GM21619 (cell line): Measurements from ENCODE around the gene CNKSR1.

ENCODE experiments used
- ATAC-seq: cut with Tn5 transposase; IDR thresholded peaks from one replicate; pipeline ENCODE4 v1.9.1; 2021; ENCODE audit not compliant: unreplicated experiment

Gene CNKSR1, protein sequence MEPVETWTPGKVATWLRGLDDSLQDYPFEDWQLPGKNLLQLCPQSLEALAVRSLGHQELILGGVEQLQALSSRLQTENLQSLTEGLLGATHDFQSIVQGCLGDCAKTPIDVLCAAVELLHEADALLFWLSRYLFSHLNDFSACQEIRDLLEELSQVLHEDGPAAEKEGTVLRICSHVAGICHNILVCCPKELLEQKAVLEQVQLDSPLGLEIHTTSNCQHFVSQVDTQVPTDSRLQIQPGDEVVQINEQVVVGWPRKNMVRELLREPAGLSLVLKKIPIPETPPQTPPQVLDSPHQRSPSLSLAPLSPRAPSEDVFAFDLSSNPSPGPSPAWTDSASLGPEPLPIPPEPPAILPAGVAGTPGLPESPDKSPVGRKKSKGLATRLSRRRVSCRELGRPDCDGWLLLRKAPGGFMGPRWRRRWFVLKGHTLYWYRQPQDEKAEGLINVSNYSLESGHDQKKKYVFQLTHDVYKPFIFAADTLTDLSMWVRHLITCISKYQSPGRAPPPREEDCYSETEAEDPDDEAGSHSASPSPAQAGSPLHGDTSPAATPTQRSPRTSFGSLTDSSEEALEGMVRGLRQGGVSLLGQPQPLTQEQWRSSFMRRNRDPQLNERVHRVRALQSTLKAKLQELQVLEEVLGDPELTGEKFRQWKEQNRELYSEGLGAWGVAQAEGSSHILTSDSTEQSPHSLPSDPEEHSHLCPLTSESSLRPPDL

DNA sequence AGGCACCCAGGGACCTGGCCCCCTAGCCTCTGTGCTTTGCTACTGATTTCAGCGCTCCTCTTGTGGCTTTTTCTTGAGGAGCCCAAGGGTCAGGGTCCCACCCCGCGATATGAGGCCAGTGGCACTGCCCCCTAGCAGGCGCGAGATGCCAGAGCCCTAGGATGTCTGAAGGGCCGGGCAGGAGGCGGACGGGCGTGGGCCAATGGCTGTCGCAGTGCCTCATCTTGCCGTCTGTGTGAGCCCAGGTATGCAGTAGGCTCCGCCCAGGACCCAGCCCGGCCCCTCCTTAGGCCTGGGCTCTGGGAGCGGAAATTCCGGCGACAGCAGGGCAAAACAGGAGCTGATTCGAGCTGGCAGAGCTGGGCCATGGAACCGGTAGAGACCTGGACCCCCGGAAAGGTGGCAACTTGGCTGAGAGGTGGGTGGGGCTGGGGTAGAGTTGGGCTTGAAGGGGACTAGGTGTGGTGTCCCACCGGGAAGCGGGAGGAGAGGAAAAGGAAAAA lies at the start of gene CNKSR1:
CNKSR1 (plus strand) TSS at position 310 of the 503 bp plus-strand sequence; CDS start at position 367, 57 bp downstream.
- ATAC-seq, result no peak

DNA sequence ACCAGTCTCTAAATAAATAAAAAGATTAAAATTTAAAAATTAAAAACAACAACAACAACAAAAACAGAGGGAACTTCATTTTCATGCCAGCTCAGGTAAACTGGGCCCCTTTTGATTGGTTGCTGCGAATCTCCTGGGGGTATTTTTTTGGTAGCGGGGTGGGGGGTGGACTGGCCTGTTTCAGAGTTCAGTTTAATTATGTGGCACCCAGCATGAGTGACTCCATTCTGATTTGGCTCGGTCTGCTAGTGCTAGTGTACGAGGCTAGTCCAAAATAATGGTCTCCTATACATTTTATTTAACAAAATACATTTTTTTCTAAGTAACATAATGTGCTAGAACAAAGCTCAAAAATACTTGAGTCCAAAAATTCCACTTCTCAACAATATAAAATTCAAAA lies 47.5 kb upstream of the CNKSR1 start:
- ATAC-seq, result no peak

DNA sequence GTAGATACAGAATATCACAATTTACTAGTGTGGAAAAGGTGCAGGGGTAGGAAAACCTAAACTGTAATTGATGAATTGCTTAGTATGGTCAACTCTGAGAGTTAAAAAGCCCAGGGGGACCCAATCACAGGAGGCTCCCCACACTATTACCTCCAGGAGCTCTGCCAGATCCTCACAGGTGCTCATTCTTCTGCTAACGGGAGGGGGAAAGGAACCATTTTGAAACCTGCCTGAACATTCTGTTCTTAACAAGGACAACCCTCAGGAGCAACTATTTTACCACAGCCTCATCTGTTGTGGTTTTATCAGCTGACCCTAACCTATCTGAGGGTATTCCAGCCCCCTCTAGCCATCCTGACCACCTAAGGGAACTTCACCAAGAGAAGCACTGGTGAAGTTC lies 46.6 kb upstream of the CNKSR1 start:
- ATAC-seq, result no peak

DNA sequence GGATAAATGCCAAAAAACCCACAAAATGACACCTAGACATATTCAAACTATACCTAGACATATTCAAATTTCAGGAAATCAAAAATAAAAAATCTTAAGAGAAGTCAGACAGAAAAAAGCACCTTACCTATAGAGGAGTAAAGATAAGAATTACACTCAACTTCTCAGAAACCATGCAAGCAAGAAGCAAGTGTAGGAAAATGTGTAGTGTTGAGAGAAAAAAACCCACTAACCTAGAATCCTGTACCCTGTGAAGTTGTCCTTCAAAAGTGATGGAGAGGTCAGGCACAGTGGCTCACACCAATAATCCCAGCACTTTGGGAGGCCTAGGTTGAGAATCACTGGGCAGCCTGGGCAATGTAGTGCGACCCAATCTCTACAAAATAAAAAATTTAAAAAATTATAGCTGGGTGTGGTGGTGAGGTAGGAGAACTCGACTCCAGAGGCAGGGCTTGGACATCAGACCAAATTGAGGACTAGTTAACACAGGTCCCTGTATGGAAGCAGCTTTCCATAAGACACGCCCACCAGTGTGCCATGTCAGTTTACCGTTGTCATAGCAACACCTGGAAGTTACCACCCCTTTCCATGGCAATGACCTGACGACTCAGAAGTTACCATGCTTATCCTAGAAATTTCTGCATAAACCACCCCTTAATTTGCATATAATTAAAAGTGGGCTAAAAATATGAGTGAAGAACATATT lies 45.0 kb upstream of the CNKSR1 start:
- ATAC-seq, result no peak

DNA sequence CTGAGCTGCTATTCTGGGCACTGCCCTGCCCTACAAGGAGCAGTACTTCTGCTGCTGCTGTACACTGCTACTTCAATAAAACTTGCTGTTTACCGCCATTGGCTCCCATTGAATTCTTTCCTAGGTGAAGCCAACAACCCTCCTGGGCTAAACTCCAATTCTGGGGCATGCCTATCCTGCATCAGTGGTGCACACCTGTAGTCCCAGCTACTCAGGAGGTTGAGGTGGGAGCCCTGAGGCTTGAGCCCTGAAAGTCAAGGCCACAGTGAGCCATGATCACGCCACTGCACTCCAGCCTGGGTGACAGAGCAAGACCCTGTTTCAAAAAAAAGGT lies 44.5 kb upstream of the CNKSR1 start:
- no peak for ATAC-seq

DNA sequence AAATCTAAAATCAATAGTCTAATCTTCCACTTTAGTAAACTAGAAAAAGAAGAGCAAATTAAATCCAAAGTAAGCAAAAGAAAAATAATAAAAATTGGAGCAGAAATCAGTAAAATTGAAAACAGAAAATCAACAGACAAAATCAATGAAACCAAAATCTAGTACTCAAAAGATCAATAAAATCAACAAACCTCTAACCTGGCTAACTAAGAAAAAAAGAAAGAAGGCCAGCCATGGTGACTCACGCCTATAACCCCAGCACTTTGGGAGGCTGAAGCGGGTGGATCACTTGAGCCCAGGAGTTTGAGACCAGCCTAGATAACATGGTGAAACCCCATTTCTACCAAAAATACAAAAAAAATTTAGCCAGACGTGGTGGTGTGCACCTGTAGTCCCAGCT lies 42.8 kb upstream of the CNKSR1 start:
- ATAC-seq, result no peak

DNA sequence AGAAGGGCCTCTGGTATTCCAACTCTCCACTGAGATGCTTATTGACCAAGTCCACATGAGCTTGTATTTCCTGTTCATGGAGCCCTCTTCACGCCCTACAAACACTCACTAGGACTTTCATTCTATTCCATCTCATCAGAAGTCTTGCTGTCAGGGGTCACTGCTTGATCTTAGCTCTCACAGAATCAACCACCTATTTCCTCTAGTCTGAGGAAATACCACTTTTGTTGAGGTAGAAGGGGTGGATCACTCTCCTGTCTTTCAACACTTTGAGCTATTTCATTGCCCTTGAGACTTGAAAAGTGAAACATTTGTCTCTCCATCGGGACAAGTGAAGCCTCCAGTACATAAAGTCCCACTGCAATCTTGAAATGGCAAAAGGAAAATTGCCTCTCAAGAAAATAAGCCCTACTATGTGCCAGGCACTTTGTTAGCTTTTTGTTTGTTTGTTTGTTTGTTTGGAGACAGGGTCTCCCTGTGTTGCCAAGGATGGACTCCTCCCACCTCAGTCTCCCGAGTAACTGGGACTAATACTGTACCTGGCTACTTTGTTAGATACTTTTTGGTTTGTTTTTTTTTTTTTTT lies 38.2 kb upstream of the CNKSR1 start:
- no peak for ATAC-seq

DNA sequence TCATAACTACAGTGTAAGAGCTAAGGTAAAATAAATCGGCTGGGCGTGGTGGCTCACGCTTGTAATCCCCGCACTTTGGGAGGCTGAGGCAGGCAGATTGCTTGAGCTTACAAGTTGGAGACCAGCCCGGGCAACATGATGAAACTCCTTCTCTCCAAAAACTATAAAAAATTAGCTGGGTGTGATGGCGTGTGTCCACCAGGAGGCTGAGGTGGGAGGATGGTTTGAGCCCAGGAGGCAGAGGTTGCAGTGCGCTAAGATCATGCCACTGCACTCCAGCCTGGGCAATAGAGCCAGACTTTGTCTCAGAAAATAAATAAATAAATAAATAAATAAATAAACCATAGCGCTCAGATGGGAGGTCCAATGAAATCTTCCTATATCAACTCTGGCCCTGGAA lies 35.1 kb upstream of the CNKSR1 start:
- ATAC-seq, result no peak

DNA sequence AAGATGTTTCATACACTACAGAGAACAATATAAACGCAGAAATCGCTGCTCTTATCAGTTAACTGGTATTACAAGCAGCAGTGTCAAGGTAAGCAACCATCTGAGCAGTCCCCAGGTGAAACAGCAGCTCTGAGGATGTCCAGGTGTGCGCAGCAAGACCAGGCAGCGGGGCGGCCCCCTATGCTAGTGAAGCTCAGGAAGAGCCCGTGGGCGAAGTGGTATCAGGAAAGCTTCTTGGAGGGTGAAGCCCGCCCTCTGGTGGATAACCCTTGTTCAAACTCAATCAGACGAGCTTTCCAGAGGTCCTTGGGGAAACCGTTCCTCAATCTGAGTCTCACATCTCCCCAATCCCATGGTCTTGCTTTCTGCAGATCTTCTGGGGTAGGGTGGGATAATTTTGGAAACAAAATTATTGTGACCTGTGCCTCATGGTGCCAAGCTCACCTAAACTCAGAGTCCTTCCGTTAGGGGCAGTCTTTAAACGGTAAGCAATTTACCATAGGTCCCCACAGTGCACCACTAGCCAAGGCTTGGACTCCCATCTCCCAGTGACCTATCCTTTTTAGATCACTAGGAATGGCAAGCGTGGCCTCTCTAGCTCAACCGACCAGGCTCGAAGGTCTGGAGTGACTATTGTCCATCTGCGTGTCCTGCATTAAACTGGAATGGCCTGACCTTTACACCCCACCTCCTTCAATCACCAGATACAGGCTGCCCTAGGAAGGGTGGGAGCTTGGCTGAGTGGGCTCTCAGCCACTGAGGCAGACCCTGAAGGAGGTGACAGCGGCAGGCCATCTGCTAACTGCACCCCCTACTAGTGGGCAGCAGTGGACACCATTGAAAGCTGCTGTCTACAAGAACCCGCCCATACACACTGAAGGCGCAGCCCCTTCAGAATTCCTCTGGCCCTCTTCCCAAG lies 32.0 kb upstream of the CNKSR1 start:
- ATAC-seq, result no peak

DNA sequence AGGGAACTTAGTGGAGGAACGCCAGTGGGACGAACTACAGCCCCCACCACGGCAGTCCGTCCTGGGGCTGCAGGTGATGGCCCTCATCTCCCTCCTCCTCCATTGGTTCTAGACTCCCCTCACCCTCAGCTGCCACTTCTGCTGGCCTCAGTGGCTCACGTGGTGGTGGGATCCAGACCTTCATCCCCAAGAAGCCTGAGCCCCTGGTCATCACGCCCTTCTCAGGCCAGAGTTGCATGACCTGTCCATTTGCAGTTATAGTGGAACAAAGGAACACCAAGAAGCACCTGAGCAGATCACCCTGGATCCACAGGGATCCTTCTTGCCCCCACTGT lies 31.4 kb upstream of the CNKSR1 start:
- ATAC-seq, result no peak

DNA sequence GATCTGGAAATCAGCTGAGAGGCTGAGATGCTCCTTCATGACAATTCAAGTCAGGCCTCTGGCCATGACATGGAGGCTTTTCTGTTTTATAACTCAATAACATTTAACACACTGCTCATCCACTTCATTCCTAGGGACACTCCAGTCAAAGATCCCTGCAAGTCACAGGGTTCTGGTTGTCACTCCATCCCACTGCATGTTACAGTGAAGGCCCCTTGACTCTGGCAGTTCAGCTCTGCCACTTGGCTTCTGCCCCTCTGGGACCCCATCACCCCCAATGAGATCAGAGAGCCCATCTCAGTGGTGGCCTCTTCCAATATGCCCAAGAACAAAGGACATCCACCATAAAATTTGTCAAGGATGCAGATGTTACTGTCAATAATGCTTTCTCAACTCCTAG lies 28.4 kb upstream of the CNKSR1 start:
- no peak for ATAC-seq

DNA sequence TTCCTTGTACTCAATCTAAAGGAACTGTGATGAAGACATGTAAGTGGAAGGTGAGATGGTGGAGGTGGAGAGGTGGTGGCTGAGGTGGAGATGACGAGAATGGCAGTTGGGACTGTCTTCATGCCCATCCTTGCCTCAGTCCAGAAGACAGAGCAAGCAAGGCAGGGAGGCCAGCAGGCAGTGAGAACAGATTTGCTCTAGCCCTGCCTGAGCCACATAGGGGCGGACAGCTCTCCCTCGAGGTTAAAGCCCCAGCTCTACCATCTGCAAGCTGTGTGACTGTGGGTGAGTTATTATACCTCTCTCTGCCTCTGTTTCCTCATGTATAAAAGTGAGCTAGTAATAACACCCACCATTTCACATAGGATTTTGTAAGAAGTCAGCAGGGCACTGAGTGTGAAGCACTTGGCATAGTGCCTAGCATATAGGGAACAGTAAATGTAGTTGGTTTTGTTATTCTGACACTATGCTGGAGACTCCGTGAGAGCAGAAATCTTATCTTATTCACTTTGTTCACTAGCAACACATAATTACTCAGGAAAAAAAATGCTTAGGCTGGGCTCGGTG lies 23.2 kb upstream of the CNKSR1 start:
- ATAC-seq, result no peak

DNA sequence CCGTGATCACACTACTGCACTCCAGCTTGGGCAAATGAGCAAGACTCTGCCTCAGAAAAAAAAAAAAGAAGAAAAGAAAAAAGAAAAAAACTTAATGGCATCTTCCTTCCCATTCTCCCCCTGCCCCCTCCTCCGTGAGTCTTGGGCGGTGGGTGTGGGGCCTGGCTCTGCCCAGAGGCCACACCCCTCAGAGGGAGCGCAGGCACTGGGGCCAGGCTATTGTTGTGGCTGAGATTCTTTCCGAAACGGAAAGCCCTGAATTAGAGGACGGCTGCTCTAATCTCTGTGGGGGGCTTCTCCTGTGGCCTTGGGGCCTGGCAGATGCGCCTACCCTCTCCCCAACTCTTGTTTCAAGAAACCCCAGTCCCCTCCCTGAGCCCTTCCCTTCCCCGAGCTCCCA lies 22.5 kb upstream of the CNKSR1 start:
- ATAC-seq, result no peak

DNA sequence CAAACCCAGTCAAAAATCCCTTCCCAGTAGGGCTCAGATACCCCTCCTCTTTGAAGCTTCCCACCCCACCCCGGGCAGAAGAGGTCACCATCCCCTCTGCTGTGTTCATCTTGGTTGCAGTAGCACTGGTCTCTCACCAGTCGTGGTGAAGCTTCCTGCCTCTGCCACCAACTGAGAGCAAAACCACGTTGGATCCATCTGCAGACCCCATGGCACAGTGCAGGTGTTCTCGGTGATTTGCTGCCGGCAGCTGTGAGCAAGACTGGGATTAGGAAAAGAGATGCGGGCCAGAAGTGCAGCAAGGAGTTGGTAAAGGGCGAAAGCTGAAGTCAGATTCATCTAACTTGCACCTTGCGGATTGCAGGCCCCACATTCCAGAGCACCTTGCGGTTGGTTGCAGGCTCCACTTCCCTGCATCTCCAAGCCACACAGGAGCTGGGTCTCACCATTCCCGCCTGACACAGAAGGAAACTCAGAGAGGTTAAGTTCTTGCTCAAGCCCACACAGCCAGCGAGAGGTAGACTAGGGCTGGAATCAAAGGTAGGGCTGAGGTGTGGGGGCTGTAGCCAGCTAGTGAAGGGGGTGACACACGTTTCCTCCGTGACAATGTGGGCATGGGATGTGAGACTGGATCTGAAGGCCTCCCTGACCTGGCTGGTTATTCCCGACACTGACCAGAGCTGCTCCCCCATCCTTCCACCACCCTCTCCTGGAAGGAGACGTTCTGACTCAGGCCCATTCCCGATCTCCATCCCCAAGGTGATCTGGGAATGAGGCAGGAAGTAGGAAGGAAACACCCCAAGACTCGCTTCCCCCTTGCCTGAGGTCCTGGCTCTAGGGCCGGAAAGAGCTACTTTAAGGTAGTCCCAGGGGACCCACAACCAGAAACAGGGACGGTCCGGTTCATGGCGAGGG lies 21.7 kb upstream of the CNKSR1 start:
- no peak for ATAC-seq

DNA sequence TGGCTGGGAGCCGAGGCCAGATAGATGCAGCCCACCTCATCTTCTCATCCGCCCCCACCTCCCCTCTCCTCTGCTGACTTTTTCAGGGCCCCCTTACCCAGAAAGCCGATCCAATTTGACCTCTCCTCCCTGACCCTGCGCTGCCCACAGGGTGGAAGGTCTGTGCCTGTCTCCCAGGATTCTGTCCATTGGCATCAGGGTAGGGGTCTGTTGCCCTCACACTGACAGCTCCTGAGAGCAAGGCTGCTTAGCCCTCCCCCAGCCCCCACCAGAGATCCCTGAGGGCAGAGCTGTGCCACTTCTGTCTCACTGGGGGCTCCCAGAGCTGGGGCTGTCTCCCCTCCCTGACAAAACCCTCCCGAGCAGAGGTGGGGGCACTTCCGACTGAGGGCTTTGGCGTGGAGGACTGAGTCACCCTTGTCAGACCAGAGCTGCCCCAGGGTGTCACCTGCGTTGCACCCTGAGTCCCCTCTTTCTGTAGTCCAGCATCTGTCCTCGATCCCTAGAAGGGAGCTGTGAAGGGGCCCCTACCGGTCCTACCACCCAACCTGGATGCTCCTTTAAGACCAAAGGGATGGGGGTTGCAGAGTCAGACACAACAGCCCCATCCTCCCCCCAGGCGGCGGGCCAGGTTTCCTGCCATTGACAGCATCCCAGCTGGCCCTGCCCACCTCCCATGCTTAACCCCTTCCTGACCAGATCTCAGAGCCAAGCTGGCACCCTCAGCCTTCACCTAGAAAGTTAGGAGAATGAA lies 20.8 kb upstream of the CNKSR1 start:
- ATAC-seq, result no peak

DNA sequence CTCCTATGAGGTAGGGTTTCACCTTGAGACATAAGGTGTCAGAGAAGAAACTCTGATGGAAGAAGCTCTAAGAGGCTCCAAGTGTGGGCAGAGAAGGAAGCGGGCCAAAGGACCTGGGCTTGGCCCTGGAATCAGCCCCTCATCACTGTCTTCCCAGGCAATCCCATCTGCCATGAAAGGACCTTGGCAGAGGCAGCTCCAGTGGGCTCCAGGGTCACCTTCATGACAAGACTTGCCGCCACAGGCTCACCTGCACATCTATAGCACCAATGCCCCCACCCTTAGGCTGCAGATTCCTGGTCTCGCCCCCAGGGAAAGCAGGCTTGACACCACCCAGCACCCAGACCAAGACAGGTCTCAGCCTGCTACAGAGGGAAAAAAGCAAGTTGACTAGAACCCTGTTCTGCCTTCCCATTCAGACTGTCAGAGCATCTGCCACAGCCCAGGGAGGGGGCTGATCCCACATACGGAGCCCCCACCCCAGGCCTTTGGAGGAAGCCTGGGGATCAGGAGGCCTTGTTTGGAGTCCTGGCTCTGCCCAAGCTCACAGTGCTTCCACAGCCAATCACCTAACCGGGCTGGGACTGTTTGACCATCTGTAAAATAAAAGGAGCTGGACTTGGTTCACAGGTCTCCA lies 18.9 kb upstream of the CNKSR1 start:
- no peak for ATAC-seq

DNA sequence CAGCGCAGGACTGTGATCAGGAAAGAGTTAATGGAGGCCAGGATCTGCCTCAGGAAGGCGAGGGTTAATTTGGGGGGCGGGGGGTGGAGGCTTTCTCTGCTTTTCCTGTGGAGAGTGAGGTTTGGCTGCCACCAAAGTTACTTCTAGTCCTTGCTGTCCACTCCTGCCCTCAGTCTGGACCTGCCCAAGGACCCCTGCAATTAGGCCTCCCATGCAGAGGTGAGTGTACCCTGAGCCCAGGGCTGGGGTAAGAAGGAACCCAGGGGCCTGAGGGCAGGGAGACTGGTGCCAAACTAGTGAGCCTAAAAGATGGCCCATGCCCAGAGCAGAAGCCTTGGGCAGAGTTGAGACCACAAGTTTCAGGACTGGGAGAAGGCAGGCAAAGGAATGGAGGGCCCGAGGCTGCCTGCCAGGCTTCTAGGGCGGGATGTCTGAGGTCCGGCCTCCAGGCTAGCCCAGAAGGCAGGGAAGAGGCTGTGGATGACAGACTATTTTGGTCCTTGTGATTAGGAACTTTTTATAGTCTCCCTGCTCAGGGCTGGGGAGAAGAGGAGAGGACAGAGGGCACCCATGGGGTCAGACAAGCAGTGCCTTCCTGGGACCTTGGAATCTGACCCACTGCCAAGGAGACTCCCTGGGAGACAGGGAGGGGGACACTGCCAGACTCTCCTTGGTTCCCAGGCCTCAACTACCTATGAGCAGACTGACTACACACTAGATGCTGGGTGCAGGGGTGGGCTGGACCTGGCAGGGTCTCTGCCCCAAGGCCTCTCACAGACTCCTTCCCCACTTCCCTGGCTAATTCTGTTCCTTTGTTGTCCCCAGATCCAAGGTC lies 18.2 kb upstream of the CNKSR1 start, which contains the start of gene FAM110D:
FAM110D (plus strand) TSS at position 172 of the 835 bp plus-strand sequence. CDS start 2,213 bp downstream, outside the sequence.
- no peak for ATAC-seq
